Neural progenitor cell (in vitro differentiated cells): Measurements from ENCODE around the gene LGMN. TPM values are rescaled to one million over a fixed set of nuclear protein-coding genes. Genes with fewer than 3 reads are reported as not detected.

Source experiments
- DNase-seq: peaks from one replicate; pipeline ENCODE4 v3.0.0-alpha.2; 2016; ENCODE audit warnings: low spot score
- H2AFZ ChIP-seq: fragments of 200-600 bp; sonication (generic); replicated peaks from 2 replicates; pipeline ENCODE4 v1.6.1; 2016; ENCODE audit warnings: antibody characterized with exemption
- H3F3A ChIP-seq: fragments of 200-600 bp; sonication (generic); 2 replicates; pipeline ENCODE4 v1.6.1; 2016; ENCODE audit warnings: antibody characterized with exemption, low read depth
- H3K27ac ChIP-seq: fragments of 200-600 bp; sonication (generic); 2 replicates; pipeline ENCODE4 v1.5.1; 2016; ENCODE audit warnings: mild to moderate bottlenecking
- H3K27me3 ChIP-seq: fragments of 200-600 bp; sonication (generic); 2 replicates; pipeline ENCODE4 v1.6.1; 2016; ENCODE audit warnings: mild to moderate bottlenecking, moderate library complexity
- H3K36me3 ChIP-seq: fragments of 200-600 bp; sonication (generic); 2 replicates; pipeline ENCODE4 v1.5.1; 2016
- H3K4me1 ChIP-seq: fragments of 200-600 bp; sonication (generic); 2 replicates; pipeline ENCODE4 v1.6.1; 2016; ENCODE audit warnings: mixed run types
- H3K4me2 ChIP-seq: fragments of 200-600 bp; sonication (generic); 2 replicates; pipeline ENCODE4 v1.6.1; 2016
- H3K4me3 ChIP-seq: fragments of 200-600 bp; sonication (generic); 2 replicates; pipeline ENCODE4 v1.5.1; 2016
- H3K79me2 ChIP-seq: fragments of 200-600 bp; sonication (generic); 2 replicates; pipeline ENCODE4 v1.6.1; 2016; ENCODE audit warnings: low read depth
- H3K9ac ChIP-seq: fragments of 200-600 bp; sonication (generic); 2 replicates; pipeline ENCODE4 v1.6.1; 2016
- H3K9me3 ChIP-seq: fragments of 200-600 bp; sonication (generic); 2 replicates; pipeline ENCODE4 v1.5.1; 2016; ENCODE audit warnings: low read depth
- H4K20me1 ChIP-seq: fragments of 200-600 bp; sonication (generic); 2 replicates; pipeline ENCODE4 v1.6.1; 2016; ENCODE audit warnings: low read depth
- H3K27ac Mint-ChIP-seq: 3 replicates; pipeline ENCODE4 v1.8.0; 2021; ENCODE audit warnings: mixed read lengths
- H3K27me3 Mint-ChIP-seq: 2 replicates; pipeline ENCODE4 v1.8.0; 2022; ENCODE audit warnings: low read depth, mild to moderate bottlenecking, inconsistent platforms, moderate library complexity, mixed read lengths; ENCODE audit not compliant: insufficient read depth
- H3K36me3 Mint-ChIP-seq: 3 replicates; pipeline ENCODE4 v1.8.0; 2021; ENCODE audit warnings: mixed read lengths
- H3K4me1 Mint-ChIP-seq: 3 replicates; pipeline ENCODE4 v1.8.0; 2021; ENCODE audit warnings: mixed read lengths
- H3K4me3 Mint-ChIP-seq: 3 replicates; pipeline ENCODE4 v1.8.0; 2021; ENCODE audit warnings: mild to moderate bottlenecking, moderate library complexity, mixed read lengths
- H3K9me3 Mint-ChIP-seq: 3 replicates; pipeline ENCODE4 v1.8.0; 2020; ENCODE audit warnings: mixed read lengths
- EZH2 ChIP-seq: fragments of 200-600 bp; sonication (generic); IDR thresholded peaks from 2 replicates; pipeline ENCODE4 v1.6.1; 2017; ENCODE audit warnings: antibody characterized with exemption, mild to moderate bottlenecking, moderate library complexity
- EZH2phosphoT487 ChIP-seq: fragments of 200-600 bp; sonication (generic); IDR thresholded peaks from 2 replicates; pipeline ENCODE4 v1.6.1; 2017; ENCODE audit warnings: antibody characterized with exemption
- total RNA-seq: library from RNA; depleted of rRNA; stranded (reverse); fragments of >200 nt; gene quantifications from 2 replicates; pipeline ENCODE4 v1.2.3, GENCODE V29; 2015; ENCODE audit warnings: low replicate concordance
- TF ChIP-seq, protein P1 (sequence below): fragments of 200-600 bp; sonication (generic); IDR thresholded peaks from 2 replicates; pipeline ENCODE4 v1.5.1; 2017; ENCODE audit warnings: antibody characterized with exemption, mild to moderate bottlenecking

The LGMN gene
- total RNA-seq, 1 donor from 2014 or later, result 87.0 TPM

DNA sequence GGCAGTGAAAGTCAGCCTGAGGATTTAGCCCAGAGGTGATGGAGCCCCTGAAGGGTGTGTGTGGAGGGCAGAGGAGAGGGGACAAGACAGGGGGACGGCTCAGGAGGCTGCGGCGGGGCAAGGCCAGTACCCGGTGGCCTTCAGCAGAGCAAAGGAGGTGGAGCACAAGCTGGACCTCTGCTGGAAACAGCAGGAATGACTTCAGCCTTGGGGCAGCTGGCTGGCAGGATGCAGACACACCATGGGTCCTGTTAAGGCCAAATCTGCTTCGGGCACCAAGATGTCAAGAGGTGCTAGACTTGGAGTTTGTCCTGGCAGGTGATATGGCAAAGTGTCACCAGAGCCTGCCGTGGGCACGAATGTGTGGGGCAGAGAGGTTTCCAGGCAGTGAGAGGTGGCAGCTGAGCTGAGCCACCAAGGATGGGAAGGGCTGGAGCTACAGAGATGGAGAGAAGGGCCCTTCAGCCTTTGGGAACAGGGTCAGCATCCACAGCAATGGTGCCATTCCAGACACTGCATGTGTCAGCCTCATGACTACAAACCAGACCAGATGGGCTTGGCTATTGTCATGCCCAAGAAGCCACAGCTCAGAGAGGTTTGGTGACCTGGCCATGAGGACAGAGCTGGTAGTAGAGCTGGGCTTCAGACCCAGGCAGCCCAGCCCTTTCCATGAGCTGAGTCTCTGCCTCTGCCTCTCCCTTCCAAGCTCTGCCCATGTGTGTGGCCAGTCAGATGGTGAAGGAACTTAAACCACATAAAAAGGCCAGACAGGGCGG lies 91.9 kb downstream of the LGMN start:
- H3K27ac Mint-ChIP-seq, result no peak overlapping the region
- H3K9me3 Mint-ChIP-seq, result no peaks in the 10 kb centered on the region

DNA sequence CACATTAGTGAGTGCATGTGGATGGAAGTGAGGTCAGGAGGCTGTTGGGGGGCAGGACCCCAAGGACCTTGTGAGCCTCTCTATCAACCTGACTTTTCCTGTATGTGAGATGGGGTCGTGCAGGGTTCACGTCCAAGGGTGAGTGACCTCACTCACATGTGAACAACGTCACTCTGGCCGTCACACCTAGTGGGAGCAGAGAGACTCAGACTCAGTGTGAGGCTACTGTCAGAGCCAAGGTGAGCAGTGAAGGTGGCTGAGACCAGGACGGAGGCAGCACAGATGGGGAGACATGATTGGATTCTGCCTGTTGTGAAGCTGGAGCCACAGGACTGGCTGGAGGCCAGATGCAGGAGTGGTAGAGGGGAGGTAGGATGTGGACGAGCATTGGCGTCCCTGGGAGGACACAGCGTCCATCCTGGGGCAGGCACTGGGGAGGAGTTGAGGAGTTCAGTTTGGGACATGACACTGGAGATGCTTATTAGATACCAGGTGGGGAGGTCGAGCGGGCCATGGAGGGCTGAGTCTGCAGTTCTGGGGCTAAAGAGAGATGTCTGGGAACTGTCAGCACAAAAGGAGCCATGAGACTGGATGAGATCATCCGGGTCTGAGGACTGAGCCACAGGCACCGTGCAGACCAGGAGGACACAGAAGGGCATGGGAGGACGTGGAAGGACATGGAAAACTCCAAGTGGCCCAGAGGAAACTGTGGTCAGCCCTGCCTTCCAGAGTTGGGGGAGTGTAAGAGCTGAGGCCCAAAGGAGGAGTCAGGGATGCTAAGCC lies 92.8 kb downstream of the LGMN start:
- Histone ChIP-seq H3K4me2 (no peak overlapping the region), H3F3A (no peaks in the 10 kb centered on the region), H3K9ac (no peak overlapping the region), H4K20me1 (no peaks in the 10 kb centered on the region), H3K27ac (no peak overlapping the region), H3K4me3 (no peak overlapping the region), H3K27me3 (no peaks in the 10 kb centered on the region), H2AFZ (no peak overlapping the region), H3K79me2 (no peaks in the 10 kb centered on the region), H3K4me1 (no peaks in the 10 kb centered on the region), H3K36me3 (no peaks in the 10 kb centered on the region), H3K9me3 (no peaks in the 10 kb centered on the region)
- no peaks in the 10 kb centered on the region for H3K4me1 Mint-ChIP-seq
- no peaks in the 10 kb centered on the region for H3K36me3 Mint-ChIP-seq
- H3K27me3 Mint-ChIP-seq, result peaks cover 2% of the 10 kb centered on the region
- TF ChIP-seq EZH2 (no peak), EZH2phosphoT487 (no peak)
- TF ChIP-seq, protein P1, sequence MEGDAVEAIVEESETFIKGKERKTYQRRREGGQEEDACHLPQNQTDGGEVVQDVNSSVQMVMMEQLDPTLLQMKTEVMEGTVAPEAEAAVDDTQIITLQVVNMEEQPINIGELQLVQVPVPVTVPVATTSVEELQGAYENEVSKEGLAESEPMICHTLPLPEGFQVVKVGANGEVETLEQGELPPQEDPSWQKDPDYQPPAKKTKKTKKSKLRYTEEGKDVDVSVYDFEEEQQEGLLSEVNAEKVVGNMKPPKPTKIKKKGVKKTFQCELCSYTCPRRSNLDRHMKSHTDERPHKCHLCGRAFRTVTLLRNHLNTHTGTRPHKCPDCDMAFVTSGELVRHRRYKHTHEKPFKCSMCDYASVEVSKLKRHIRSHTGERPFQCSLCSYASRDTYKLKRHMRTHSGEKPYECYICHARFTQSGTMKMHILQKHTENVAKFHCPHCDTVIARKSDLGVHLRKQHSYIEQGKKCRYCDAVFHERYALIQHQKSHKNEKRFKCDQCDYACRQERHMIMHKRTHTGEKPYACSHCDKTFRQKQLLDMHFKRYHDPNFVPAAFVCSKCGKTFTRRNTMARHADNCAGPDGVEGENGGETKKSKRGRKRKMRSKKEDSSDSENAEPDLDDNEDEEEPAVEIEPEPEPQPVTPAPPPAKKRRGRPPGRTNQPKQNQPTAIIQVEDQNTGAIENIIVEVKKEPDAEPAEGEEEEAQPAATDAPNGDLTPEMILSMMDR, result no peak
- peak overlapping the region; percentile 46 for H3K4me3 Mint-ChIP-seq
- H3K27ac Mint-ChIP-seq, result peak overlapping the region; percentile 26
- no peaks in the 10 kb centered on the region for H3K9me3 Mint-ChIP-seq
- DNase-seq, result no peak

More for the DNA sequence above, 91.9 kb downstream of the LGMN start:
- H3K27me3 ChIP-seq, result no peaks in the 10 kb centered on the region
- H3F3A ChIP-seq, result no peaks in the 10 kb centered on the region
- H3K4me1 ChIP-seq, result no peaks in the 10 kb centered on the region
- H4K20me1 ChIP-seq, result no peaks in the 10 kb centered on the region
- H3K36me3 Mint-ChIP-seq, result no peaks in the 10 kb centered on the region
- H3K27ac ChIP-seq, result no peak overlapping the region
- H3K9me3 ChIP-seq, result no peaks in the 10 kb centered on the region
- no peak for DNase-seq
- H2AFZ ChIP-seq, result no peak overlapping the region
- no peak overlapping the region for H3K4me2 ChIP-seq
- H3K4me3 ChIP-seq, result no peak overlapping the region
- H3K27me3 Mint-ChIP-seq, result peaks cover 2% of the 10 kb centered on the region
- H3K4me1 Mint-ChIP-seq, result no peaks in the 10 kb centered on the region
- H3K9ac ChIP-seq, result no peak overlapping the region
- no peaks in the 10 kb centered on the region for H3K36me3 ChIP-seq
- H3K79me2 ChIP-seq, result no peaks in the 10 kb centered on the region
- H3K4me3 Mint-ChIP-seq, result no peak overlapping the region
- TF ChIP-seq, protein P1, result peak; percentile 7
- TF ChIP-seq EZH2, result no peak

DNA sequence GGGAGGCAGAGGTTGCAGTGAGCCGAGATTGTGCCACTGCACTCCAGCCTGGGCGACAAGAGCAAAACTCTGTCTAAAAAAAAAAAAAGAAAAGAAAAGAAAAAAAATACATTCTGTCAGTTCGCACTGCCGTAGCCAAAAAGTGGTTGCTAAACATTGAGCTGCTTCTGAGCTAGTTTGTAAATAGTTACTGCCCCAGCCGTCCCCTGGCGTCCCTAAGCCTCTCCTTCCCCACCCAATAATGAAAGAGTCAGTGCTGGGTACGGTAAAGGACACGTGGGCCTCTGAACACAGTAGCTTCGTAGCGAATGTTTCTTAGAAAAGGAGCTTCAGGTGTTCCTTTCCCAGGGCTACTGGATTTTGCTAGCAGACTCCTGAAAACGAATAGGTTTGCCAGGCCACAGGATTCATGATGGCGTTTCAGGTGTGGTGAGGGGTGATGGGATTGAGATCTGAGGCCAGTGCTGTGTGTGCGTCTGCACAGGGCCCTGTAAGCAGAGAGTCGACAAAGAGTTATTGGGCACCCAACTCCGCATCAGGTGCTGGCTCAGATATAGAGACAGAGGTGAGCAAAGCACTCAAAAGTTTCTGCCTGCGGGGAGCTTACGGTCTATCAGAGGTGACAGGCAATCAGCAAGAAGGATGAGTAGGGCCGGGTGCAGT lies 94.1 kb downstream of the LGMN start:
- Mint-ChIP-seq H3K4me3 (no peak overlapping the region), H3K27me3 (peaks cover 2% of the 10 kb centered on the region), H3K4me1 (no peaks in the 10 kb centered on the region), H3K27ac (no peak overlapping the region), H3K9me3 (no peaks in the 10 kb centered on the region), H3K36me3 (no peaks in the 10 kb centered on the region)
- no peaks in the 10 kb centered on the region for H3K36me3 ChIP-seq
- no peak overlapping the region for H3K27ac ChIP-seq
- no peak for DNase-seq
- H3K4me1 ChIP-seq, result no peaks in the 10 kb centered on the region
- no peaks in the 10 kb centered on the region for H3K9me3 ChIP-seq
- H3K9ac ChIP-seq, result no peak overlapping the region
- no peaks in the 10 kb centered on the region for H3F3A ChIP-seq
- H3K79me2 ChIP-seq, result no peaks in the 10 kb centered on the region
- no peaks in the 10 kb centered on the region for H4K20me1 ChIP-seq
- H3K27me3 ChIP-seq, result no peaks in the 10 kb centered on the region
- H3K4me2 ChIP-seq, result no peak overlapping the region
- H2AFZ ChIP-seq, result no peak overlapping the region
- TF ChIP-seq, protein P1, result no peak
- no peak for TF ChIP-seq EZH2phosphoT487
- TF ChIP-seq EZH2, result no peak
- H3K4me3 ChIP-seq, result no peak overlapping the region

Other genes with a start within 250 kb of the LGMN start
- gene RIN3, start 234.8 kb downstream of the LGMN start, total RNA-seq, result 0.09 and 0.22 TPM in 2 replicates
- gene GOLGA5, start 45.7 kb upstream of the LGMN start, total RNA-seq, result 28.3 and 34.2 TPM in 2 replicates
- gene CHGA, start 174.5 kb upstream of the LGMN start, total RNA-seq, result 0.77 TPM in 1 of 2 replicates, not detected in the other